ENCODE measurements around the gene MAGT1.

DNA sequence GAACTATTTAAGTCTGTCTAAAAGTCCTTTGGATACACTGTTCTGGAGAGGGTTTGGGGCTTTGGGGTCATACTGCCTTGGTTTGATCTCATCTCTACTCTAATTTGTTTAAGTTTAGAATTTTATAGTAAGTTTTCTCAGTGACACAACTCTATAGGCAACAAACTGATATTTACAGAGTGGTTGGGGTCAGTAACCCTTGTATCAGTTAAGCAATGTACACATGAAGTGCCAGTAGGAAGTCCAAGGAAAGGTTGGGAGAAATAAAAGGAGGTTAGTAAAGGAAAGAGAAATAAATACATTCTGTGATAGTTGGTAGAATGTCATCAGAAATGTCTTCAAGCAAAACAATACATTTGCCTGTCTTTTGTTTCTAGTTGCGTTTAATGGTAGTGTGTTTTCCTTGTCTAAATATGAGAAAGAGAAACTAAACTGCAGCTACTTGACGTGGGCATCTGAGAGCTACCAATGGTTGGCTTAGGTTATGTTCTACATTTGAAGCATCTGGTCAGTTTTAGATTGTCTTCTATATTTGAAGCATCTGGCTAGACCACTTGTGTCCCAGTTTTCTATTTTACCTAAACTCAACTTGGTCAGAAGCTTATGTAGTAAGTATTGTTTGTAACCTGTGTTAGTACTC, 22.2 kb upstream of the MAGT1 start:
- TF ChIP-seq, protein P1, sequence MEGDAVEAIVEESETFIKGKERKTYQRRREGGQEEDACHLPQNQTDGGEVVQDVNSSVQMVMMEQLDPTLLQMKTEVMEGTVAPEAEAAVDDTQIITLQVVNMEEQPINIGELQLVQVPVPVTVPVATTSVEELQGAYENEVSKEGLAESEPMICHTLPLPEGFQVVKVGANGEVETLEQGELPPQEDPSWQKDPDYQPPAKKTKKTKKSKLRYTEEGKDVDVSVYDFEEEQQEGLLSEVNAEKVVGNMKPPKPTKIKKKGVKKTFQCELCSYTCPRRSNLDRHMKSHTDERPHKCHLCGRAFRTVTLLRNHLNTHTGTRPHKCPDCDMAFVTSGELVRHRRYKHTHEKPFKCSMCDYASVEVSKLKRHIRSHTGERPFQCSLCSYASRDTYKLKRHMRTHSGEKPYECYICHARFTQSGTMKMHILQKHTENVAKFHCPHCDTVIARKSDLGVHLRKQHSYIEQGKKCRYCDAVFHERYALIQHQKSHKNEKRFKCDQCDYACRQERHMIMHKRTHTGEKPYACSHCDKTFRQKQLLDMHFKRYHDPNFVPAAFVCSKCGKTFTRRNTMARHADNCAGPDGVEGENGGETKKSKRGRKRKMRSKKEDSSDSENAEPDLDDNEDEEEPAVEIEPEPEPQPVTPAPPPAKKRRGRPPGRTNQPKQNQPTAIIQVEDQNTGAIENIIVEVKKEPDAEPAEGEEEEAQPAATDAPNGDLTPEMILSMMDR (IDR thresholded peaks at IDR 0.05) = no peak
- no peak for TF ChIP-seq POLR2A (IDR thresholded peaks at IDR 0.05)
